Measurements from ENCODE around the gene AATK.

The AATK gene

DNA sequence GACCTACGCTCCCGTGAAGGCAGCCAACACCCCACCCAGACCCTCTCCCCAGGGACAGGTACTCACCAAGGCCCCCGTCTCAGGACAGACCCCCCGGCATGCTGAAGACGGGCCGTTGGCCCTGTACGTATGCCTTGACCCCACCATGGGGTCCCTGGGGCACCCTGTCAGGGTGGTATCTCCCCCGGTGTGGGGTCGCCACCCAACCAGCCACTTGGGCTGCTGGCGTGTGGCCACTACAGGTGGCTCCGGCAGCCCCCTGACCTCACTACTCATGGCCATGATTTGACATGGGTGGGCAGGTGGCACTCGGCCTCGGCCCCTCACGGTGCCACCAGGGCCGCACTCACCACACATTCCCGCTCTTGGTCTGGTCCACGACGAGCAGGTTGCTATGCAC is 41.6 kb downstream of the AATK start:
- DNase-seq, result no peak

DNA sequence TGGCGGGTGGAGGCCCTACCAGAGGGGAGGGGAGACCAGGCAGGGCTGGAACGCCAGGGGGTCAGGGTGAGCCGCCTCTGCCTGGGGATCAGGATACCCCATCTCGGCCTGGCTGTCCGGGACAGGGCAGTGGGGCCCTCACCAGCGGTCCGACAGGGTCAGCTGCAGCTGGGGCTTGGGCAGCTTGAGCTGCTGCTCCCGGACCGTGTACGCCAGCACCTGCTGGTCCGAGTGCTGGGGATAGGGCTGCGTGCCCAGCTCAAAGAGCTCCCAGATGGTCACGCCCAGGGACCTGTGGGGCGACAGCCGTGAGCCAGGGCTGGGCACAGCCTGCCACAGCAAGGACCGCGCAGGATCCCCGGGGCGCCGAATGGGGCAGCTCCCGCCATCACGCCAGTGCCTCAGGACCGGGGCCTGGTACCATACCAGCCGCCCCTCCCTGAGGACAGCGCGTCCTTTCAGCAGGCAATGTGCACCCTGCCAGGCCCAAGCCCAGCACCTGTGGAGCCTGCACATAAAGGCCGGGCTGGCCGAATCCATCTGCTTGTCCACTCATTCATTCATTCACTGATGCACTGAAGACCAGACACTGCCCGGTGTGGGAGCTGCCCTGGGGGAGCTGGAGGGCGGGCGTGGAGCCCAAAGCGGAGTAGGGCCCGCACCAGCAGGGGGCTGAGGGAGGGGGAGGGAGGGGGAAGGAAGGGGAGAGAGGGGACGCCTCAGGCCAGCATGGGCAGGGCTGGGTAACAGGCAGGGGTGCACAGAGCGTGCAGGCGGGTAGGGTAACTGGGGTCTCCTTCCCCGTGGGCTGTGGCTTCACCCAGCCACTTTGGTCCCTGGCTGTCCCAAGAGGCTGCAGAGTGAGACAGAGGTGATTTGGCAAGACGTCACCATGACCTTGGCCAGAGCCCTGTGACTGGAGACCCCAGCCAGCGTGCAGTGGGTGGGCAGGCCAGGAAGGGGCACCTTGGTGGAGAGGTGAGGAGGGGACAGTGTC is 42.7 kb downstream of the AATK start:
- no peak for DNase-seq

DNA sequence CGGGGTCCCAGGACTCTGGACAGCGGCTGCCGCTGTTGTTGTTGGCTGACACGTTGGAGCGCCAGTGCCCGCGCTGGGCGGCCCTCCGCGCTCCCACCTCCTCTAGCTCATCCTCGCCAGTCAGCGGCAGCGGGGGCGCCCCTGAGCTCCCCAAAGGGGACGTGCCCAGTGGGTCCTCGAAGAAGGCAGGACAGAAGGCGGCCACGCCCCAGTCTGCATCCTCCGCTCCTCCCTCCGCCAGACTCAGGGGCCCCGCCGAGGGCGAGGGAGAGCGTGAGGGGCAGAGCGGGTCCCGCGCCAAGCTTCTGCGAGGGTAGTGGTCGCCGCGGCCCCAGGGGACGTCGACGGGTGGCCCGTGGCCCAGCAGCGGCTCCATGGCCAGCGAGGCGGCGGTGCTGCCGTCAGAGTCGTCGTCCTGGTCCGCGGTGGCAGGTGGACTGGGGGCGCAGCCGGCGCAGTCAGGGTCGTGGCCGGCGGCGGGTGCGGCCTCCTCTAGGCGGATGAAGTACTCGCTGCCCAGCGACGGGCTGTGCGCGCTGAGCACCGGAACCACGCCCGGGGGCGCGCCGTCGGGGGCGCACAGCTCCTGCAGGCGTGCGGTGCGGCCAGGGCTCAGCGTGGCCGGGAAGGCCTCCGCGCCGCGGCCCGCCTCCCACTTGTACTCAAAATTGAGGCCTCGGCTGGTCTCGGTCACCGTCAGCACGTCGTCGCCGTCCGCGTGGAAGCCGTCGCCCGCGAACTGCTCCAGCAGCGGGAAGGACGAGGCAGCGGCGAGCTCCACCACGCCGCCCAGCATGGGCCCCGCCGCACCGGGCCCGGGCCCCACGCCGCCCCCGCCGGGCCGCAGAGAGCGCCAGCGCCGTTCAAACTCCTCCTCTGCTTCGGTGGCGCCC is 43.9 kb downstream of the AATK start:
- DNase-seq, result no peak

DNA sequence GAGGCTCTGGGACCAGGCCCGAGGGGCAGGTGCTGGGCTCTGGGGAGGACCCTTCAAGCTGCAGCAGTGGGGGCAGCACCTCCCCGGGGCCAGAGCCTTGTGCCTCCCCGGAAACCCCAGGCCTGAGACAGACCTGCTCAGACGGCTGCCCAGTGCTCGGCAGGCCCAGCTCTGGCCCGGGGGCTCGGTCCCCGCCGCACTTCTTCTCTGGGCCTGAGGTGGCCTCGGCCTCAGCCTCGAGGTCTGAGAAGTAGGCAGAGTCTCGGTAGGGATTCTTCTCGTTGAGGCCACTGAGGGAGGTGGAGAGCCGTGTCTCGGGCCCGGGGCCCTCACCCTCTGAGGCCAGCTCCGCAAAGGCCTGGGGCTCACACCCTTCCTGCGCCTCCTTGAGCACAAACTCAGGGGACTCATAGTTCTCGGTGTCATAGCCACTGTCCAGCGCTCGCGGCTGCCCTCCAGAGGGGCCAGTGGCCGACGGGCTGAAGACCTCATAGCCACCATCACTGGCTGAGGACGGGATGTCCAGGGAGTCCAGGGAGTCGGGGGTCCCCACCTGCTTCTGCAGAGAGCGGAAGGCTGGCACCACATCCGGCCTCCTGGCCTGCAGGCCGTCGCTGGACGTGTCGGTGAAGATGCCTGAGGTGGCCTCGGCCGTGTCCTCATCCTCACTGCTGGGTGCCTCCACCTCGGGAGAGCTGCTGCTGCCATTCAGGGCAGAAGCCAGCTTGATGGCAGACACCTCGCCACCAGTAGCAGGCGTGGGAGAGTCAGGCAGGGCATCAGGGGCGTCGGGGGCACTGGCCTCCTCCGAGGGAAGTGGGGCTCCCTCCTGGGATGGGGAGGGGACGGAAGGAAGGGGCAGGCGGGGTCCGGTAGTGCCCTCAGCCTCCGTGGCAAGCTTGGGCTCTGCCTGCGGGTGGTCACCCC is 45.1 kb downstream of the AATK start:
- DNase-seq, result no peak

DNA sequence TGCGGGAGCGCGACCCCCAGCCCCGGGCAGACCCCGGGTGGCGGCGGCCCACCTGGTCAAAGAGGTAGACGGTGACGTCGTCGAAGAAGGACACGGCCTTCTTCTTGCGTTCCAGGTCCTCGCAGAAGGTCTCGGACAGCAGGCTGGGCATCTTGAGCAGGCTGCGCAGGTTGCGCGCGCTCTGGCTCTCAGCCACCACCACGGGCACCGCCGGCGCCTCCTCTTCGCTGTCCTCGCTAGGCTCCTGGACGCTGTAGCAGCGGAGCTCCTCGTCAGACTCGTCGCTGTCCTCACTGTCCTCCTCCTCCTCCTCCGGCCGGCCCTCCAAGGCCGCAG is 45.9 kb downstream of the AATK start:
- DNase-seq, result no peak

DNA sequence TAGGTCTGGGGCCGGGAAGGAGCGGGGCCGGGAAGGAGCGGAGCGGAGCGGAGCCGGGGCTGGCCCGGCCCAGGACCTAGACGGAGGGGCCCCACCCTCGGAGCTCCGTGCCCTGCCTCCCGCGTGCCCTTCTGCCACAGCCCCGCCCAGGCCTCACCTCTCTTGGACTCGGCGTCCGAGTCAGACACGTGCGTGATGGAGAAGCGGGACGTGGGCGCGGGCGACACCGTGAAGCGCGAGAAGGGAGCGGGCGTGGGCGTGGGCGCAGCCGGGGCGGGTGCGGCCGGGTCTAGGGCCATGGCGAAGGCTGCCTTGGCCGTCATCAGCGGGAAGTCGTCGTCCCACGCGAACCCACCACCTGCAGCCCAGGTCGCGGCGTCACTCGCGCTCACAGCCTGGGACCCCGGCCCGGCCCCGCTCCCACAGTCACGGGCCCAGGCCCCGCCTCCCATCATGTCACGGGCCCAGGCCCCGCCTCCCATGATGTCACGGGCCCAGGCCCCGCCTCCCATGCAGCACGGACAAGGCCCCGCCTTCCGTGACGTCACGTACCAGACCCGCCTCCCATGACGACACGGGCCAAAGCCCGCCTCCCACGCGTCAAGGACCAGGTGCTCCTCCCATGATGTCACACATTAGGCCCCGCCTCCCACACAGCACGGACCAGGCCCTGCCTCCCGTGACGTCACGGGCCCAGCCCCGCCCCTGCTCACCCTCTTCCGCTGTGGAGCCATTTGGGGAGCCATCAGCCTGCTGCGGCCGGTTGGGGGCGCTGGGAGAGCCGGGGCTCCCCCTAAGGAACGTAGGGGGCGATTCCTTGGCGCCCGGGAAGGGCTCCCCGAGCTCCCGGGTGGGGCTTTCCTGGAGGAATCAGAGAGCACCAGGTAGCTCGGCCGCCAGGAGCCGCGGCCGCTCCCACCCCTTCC is 46.5 kb downstream of the AATK start:
- peak; percentile 90 for DNase-seq

DNA sequence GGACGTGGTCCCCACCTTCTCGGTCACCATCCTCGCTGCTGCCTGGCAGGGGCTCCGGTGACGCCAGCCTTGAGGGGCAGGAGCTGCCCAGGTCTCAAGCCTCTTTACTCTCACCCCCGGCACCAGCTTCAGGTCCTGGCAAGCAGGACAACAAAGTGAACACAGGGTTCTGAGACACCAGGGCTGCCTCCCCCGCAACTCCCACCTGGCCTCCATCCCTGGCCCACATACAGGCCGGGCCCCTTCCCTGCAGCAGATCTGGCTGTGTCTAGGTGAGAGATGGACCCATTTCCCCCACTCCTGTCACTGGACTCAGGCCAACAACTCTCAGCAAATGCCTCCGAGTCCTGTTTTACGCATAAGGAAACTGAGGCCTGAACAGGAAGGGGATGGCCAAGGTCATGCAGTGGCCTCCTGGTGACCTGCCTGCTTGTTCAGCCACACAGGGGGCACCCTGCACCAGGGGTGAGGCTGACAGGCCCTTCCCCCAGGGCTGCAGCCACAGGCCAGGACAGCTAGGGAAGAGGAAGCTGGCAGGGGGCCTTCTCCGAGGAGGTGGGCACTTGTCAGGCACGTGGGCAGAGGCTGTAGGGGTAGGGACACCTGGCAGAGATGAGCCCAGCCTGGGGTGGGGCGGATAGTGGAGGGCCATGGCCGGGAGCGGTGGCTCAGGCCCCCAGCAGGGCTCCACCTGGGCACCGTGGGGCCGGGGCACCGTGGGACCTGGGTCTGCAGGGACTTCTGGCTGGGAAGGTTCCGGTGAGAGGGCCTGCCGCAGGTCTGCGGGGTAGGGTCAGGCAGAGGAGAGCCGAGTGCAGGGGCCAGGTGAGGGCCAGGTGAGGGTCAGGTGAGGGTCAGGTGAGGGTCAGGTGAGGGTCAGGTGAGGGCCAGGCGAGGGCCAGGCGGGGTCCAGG is 47.5 kb downstream of the AATK start:
- DNase-seq, result no peak

DNA sequence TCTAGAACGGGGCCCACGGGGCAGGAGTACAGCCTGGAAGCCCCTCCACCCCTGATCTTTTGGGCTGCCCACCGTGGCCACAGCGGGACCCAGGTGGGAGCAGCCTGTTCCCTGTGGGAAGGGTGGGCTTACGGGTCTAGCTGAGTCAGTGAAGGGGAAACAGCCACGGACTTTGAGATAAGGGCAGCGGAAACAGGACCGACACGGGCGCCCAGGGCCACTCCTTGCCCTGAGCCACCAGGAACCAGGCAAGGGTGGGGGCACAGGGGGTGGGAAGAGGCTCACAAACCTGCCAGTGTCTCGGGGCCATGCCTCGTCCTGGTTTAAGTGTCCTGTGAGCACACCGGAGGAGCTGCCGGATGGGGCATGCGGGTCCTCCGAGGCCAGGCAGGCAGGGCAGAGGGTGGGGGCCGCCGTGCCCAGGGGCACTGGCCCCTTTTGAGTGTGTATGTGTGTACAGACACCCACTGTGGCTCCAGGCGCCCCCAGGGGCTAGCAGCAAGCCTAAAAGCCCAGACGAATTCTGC is 48.3 kb downstream of the AATK start:
- DNase-seq, result no peak

DNA sequence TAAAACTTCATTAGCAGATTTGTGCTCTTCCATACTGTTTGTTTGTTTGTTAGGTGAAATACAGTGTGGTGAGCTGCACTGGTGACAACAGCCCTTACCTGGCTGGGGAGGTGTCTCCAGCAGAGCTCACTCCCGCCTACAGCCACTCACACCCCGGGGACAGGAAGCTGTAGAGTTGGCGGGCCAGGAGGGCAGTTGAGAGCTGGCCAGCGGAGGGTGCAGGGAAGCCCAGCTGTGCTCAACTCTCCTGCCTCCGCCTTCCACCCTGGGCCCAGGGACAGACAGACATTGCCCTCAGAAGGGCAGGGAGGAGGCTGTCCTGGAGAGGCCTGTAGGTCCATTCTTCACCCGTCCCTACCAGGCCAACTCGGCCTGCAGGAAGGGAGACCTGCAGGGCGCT is 49.3 kb downstream of the AATK start:
- no peak for DNase-seq

DNA sequence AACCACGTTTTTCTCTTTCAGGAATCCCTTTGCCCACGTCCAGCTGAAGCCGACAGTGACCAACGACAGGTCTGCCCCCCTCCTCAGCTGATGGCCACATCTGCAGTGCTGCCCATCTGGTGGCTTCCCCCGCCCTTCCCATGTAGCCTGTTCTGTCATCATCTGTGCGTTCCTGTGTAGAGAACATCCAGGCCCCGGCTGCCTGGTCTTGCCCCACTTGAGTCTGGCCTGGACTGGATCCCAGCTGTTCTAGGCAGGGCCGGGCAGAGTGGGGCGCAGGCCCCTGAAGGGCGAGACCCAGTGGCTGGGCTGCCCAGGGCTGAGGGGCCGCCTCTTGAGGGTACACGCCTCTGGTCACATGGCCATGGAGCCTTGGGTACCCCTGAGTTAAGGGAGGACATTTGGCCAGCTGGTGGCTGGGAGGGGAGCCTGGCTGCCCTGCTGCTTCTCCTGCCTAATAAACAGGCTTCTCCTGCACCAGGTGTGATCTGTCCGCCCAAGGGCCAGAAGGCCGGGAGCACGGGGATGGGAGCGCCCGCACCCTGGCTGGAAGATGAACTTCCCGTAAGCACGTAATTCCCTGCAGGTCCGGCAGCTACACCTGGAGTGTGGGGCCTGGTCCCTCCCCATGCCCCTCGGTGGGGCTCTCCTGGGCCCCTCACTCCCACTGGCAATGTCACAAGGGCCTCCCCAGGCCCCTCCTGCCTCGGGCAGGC is 50.1 kb downstream of the AATK start:
- DNase-seq, result no peak

DNA sequence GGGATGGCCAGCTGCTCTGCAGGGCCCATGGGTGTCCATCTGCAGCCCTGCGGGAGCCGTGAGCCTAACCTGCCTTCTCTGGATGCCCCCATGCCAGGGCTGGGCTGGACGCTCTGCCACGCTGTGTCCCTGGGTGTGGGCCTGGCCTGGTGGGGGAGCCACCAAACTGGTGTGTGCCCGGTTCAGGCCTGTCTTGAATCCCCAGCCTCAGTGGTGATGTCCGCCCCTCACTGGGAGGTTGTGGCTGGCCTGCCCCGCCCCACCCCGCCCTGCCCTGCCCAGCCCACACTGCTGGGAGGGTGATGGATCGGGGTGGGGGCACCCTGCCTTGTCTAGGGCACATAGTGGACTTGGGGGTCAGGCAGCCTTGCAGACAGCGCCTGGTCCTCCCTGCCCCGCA is 50.8 kb downstream of the AATK start:
- no peak for DNase-seq

DNA sequence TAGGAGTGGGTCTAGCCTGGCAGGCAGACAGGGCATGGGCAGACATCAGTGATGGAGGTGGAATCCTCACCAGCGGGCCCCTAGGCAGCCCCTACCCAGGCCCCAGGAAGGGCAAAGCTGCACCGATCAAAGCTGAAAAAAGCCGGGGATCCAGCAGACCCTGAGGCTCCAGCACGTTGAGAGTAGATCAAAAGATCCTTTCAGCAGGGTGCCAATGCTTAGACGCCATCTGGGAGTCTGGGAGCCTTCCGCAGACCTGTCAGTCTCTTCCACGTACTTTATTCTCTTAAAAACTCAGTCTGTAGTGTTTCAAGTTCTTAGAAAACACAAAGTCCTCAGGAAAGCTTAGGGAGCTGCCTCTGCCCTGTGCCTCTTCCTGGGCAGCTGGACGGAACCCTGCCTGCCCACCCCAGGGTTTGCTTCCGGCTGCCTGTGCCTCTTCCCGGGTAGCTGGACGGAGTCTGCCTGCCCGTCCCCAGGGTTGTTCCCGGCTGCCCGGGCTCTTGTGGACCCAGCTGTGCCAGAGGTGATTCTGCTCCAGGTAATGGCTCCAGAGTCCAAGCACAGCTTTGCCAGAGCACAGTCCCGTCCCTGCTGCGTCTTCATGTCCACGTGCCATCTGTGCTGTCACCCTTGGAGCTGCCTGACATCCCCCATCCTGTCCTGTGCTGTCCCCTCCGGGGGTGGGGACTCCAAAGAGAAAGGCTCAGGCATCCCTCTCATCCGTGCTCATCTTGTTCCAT is 51.5 kb downstream of the AATK start:
- DNase-seq, result no peak

DNA sequence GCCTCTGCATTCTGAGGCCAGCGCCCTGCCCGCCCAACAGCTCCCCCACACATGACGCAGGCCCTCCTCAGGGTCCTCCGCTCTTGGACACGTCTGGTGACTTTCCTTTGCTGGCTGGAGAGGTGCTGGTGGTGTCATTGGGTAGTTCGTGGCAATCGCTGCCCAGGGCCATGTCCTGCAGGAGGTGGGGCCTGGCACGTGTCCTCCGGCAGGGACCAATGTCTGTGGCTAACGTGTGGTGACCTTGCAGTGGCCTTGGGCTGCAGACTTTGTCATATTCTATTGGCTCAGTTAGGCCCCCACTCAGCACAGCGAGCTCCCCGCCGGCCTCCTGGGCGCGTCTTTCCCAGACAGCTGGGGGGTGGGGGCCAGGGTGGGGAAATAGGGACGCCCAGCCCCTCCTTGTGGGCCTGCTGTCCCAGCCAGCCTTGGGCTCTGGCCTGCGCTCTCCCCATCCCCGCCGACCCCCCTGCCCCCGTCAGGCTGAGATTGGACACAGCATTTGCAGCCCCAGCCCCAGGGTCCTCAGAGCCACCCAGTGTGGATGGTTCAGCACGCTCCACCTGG is 52.8 kb downstream of the AATK start:
- DNase-seq, result no peak

DNA sequence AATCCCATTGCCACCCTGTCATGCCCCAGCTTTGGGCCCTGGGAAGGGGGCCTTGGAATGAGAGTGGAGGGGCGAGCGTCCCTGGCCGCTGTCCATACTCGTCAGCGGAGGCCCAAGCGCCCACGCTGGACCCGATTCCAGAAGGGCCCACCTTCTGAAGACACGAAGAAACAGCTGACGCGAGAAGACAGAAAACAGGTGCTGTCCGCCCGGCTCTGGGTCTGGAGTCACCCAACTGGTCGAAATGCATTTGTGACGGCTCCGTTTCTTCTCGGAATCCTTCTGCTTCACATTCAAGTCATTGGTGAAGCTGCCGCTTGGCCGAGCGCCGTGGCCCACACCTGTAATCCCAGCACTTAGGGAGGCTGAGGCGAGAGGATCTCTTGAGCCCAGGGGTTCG is 53.6 kb downstream of the AATK start:
- DNase-seq, result no peak

DNA sequence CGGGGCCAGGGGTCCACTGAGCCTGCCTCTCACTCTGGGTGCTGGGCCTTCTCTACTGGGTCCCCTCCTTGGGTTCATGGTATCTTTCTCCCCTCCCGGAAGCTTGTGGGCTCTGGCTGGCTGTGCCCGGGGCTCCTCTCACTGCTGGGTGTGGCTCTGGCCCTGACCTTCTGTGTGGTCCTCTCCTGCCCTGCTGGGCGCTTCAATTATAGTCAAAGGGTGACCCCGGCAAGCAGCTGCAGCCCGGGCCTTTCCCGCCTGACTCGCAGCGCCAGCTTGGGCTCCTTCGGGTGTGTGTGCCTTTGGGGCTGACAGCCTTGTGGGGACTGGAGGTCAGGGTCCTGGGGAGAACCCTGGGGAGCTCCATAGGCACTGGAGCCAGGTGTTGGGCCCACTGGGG is 55.0 kb downstream of the AATK start:
- no peak for DNase-seq

DNA sequence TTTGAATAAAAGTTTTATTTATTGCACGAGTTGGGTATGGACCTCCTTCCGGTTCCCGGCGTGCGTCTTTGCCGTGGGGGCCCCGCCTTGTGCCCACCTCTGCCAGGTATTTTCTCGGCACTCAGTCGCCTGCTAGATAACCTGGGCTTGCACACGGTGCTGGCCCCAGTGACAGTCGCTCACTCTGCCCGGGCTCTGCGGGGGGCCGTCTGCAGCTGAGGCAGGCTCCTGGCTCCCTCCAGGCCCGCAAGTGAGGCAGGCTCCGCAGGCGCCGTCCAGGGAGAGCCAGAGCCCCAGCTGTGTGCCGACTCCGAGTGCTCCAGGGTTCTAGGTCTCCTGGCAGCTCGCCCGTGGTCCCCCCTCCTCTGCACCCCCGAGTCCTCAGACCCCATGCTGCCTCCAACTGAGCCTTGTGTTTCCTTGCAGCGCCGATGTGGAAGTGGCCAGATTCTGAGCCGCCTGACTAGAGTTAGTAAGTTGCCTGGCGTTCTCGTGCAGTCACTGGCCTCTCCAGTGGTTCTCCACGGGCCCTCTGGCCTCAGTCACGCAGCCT is 55.5 kb downstream of the AATK start:
- no peak for DNase-seq

DNA sequence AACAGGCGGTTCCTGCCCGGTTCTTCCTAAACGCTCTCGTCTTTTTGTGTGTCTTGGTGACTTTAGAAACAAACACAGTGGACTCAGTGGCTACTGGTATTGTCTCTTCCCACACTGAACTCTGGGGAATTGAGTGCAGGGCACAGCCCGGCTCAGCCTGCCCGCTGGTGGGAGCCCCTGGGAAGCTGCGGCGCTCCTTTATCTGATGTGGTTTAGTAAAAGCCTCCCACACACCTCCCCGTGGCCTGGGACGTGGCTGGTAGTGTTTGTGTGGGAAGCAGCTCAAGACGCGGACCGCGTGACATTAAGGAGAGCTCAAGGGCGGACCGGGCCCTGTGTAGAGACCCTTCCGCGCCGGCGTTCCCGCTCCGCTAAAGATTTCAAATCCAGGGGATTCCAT is 56.1 kb downstream of the AATK start:
- no peak for DNase-seq

DNA sequence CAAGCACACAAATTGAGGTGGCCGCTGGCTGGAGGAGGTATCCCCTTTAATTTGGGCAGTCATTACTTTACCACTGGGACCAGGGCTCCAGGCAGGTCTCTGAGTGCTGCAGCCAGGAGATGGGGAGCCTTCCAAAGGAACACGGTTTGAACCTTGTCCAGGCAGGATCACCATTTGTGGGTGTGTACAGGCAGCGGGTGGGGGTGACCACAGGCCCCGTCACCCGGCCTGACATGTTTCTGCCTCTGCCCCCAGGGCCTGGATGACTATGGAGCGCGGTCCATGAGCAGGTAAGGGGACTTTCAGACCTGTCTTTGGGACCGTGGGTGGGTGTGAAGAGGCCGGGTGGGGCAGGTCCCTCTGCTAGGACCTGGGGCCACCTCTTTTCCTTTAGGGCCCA is 57.8 kb downstream of the AATK start:
- DNase-seq, result no peak

Measured in activated CD4-positive, alpha-beta T cell treated with anti-CD3 and anti-CD28 coated beads, Interleukin-10, Interleukin-2, amounts not matched to agents 100 ng/mL and 50 ng/mL, durations not matched to agents 16 hours and 8 hours (primary cell).